HEK293T (cell line): ENCODE results near the gene MATN1.

ENCODE experiments used
- FOXK2 ChIP-seq: fragments of 450-650 bp; IDR thresholded peaks from 2 replicates; pipeline ENCODE4 v1.6.1; 2016; ENCODE audit warnings: mild to moderate bottlenecking
- HDGF ChIP-seq: fragments of 450-650 bp; IDR thresholded peaks from 2 replicates; pipeline ENCODE4 v1.6.1; 2017; ENCODE audit warnings: antibody characterized with exemption, borderline replicate concordance
- SP1 ChIP-seq: fragments of 450-650 bp; IDR thresholded peaks from 2 replicates; pipeline ENCODE4 v1.6.1; 2017

- no peak for TF ChIP-seq FOXK2
- TF ChIP-seq SP1, result no peak
- no peak for TF ChIP-seq HDGF
Measured at GRCh38 chr1:30756206-30756544, 32.8 kb upstream of the MATN1 start.
